ENCODE data around the gene TTYH2. TPM values are rescaled to one million over a fixed set of nuclear protein-coding genes. Genes with fewer than 3 reads are reported as not detected.

TTYH2 gene
- total and polyA plus RNA-seq, 2 of the 4 experiments (the other 2 are of a cell fraction): 2.3 to 6.8 TPM

GRCh38 chr17:74206332-74206818 lies 7.0 kb upstream of the TTYH2 start:
- H3K4me1 ChIP-seq (ENCODE audit: control insufficient read depth, insufficient read depth, low read length): peaks cover 10% of the 10 kb centered on the region
- ATAC-seq (ENCODE audit: low read depth): no peak
- peaks cover 21 to 42% of the 10 kb centered on the region in 2 experiments for H3K79me1 ChIP-seq (ENCODE audit: low read depth in 1 of 2, low read length in 2 of 2)
- no peak overlapping the region for H2AK9ac ChIP-seq (replicated peaks; ENCODE audit: low read depth, low read length, poor library complexity)
- no peak overlapping the region for H3K4me3 ChIP-seq (ENCODE audit: insufficient read depth, low read depth, low read length)
- intact Hi-C loops (cut with micrococcal nuclease) (loop anchor here (5.0 kb wide), 1 partner anchor 156 kb away; the partner anchor contains the start of gene BTBD17), in situ Hi-C loops (cut with MboI; ENCODE audit: low sequenced_read_pairs) (loop anchor here (25.0 kb wide), 1 partner anchor 656 kb away; the partner anchor contains the start of genes FDXR and GRIN2C), dilution Hi-C loops (cut with HindIII; ENCODE audit: low sequenced_read_pairs, unreplicated experiment) (no loop called here)
- peaks cover 75% of the 10 kb centered on the region for H4K20me1 ChIP-seq (ENCODE audit: insufficient read depth, low read length)
- no TSS peak for BruUV-seq (replicated peaks)
- H2BK120ac ChIP-seq (ENCODE audit: low read depth, low read length): no peak overlapping the region
- H3K9me3 ChIP-seq (ENCODE audit: control insufficient read depth, insufficient read depth, low read length): no peaks in the 10 kb centered on the region
- H3K56ac ChIP-seq (ENCODE audit: extremely low read depth, insufficient read depth, low read length): no peak overlapping the region
- no peak overlapping the region for H4K5ac ChIP-seq (ENCODE audit: low read depth, low read length)
- no peak overlapping the region for H2AFZ ChIP-seq (replicated peaks; ENCODE audit: low read length, poor library complexity)
- no peak overlapping the region for H3K4me2 ChIP-seq (ENCODE audit: low read depth, low read length)
- no peak overlapping the region for H3K9ac ChIP-seq (ENCODE audit: low read depth, low read length)
- no peak overlapping the region for H3K23ac ChIP-seq (ENCODE audit: low read depth, low read length)
- H4K8ac ChIP-seq (ENCODE audit: low read depth in 2 of 2, low read length in 2 of 2): no peak overlapping the region
- no peak overlapping the region for H2BK20ac ChIP-seq (ENCODE audit: low read depth, low read length)
- H3K9me1 ChIP-seq (ENCODE audit: insufficient read depth, low read length): no peaks in the 10 kb centered on the region
- TF ChIP-seq CHD1 (IDR thresholded peaks at IDR 0.05; ENCODE audit: low read depth, low read length) (no peak), RCOR1 (IDR thresholded peaks at IDR 0.05; ENCODE audit: insufficient replicate concordance, low read length) (no peak), MXI1 (IDR thresholded peaks at IDR 0.05; ENCODE audit: borderline replicate concordance, low read depth, low read length) (no peak), ELK1 (IDR thresholded peaks at IDR 0.05; ENCODE audit: borderline replicate concordance, low read depth, low read length) (no peak), FOS (IDR thresholded peaks at IDR 0.05; ENCODE audit: low read depth, low read length) (no peak), RAD21 (IDR thresholded peaks at IDR 0.05; ENCODE audit: low read length) (no peak), MAFK (IDR thresholded peaks at IDR 0.05; ENCODE audit: low read depth, low read length) (no peak), RFX5 (IDR thresholded peaks at IDR 0.05; ENCODE audit: low read depth, low read length) (no peak), USF2 (IDR thresholded peaks at IDR 0.05; ENCODE audit: low read depth, low read length) (no peak), SMC3 (IDR thresholded peaks at IDR 0.05; ENCODE audit: low read depth, low read length) (no peak), POLR2A (IDR thresholded peaks at IDR 0.05; ENCODE audit: low read depth, low read length) (no peak; the same call in 1 of the 2 replicates), CEBPB (IDR thresholded peaks at IDR 0.05; ENCODE audit: low read depth, low read length) (no peak), CTCF (conservative IDR thresholded peaks at IDR 0.05; ENCODE audit: low read depth, low read length) (no peak), MAZ (IDR thresholded peaks at IDR 0.05; ENCODE audit: borderline replicate concordance, low read depth, low read length) (no peak), BHLHE40 (IDR thresholded peaks at IDR 0.05; ENCODE audit: low read depth, low read length) (no peak)
- ChIA-PET CTCF (interaction anchor here (0.7 kb wide), 1 partner anchor 10 kb away, joined by 8 read pairs; no protein-coding TSS in a partner anchor), POLR2A (ENCODE audit: unreplicated experiment) (no interaction called here)
- 100% methylated on average over 2 of the region's 5 CpGs; no CpG with 5 or more reads in 1 of the 2 experiments for WGBS, 2 experiments (ENCODE audit: extremely low coverage in 2 of 2, insufficient read length in 1 of 2)
- no peak overlapping the region for H2AK5ac ChIP-seq (ENCODE audit: low read depth, low read length)
- H3K14ac ChIP-seq (replicated peaks; ENCODE audit: low read depth, low read length): no peak overlapping the region
- peaks cover 33% of the 10 kb centered on the region for H3K36me3 ChIP-seq (ENCODE audit: control insufficient read depth, insufficient read depth, low read length)
- H2BK15ac ChIP-seq (ENCODE audit: low read depth, low read length): no peak overlapping the region
- no peak for DNase-seq
- H4K91ac ChIP-seq (ENCODE audit: insufficient read depth, low read depth, low read length): no peak overlapping the region
- peaks cover 3% of the 10 kb centered on the region for H3K27me3 ChIP-seq (ENCODE audit: control insufficient read depth, insufficient read depth, low read length)
- no peak overlapping the region for H3K27ac ChIP-seq (ENCODE audit: insufficient read depth, low read length)
- no peak overlapping the region for H3K4ac ChIP-seq (ENCODE audit: low read depth, low read length)
- no peak overlapping the region for H2BK5ac ChIP-seq (ENCODE audit: low read depth, low read length, poor library complexity, severe bottlenecking)
- no peak overlapping the region for H3K18ac ChIP-seq (ENCODE audit: low read depth, low read length)
